Astrocyte of the cerebellum (primary cell): ENCODE results near the gene TMEM184A.

Experiments
- DNase-seq: peaks from one replicate; pipeline ENCODE4 v3.0.0-alpha.2; 2011; ENCODE audit warnings: low read depth
- H3K4me3 ChIP-seq: 2 replicates; pipeline ENCODE4 v1.5.1; 2011; ENCODE audit warnings: mild to moderate bottlenecking, low read depth, low read length, moderate library complexity
- in situ Hi-C: cut with HindIII; loops from 2 replicates; pipeline ENCODE4 v1.10.0; 2017; ENCODE audit warnings: low sequenced_read_pairs
- TF ChIP-seq, protein P1 (sequence below): IDR thresholded peaks from 2 replicates; pipeline ENCODE4 v1.5.1; 2012; ENCODE audit warnings: low read length, low read depth, moderate library complexity, mild to moderate bottlenecking; ENCODE audit errors: missing control alignments

The TMEM184A gene

DNA sequence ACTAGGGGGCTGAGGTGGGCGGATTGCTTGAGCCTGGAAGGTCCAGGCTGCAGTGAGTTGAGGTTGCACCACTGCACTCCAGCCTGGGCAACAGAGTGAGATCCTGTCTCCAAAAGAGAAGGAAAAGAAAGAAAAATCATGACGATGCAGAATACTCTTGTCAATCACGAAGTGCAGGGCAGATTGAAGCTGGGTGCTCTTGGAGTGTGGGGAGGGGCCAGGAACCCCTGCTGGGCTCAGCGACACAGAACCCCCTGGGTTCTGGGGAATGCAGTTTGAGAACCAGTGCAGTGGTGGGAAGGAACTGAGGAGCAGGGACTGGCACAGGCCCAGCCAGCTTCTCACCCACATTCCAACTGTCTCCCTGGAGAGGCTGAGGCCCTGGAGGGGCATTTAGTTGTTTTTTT lies 41.0 kb downstream of the TMEM184A start:
- no peak overlapping the region for H3K4me3 ChIP-seq
- TF ChIP-seq, protein P1, sequence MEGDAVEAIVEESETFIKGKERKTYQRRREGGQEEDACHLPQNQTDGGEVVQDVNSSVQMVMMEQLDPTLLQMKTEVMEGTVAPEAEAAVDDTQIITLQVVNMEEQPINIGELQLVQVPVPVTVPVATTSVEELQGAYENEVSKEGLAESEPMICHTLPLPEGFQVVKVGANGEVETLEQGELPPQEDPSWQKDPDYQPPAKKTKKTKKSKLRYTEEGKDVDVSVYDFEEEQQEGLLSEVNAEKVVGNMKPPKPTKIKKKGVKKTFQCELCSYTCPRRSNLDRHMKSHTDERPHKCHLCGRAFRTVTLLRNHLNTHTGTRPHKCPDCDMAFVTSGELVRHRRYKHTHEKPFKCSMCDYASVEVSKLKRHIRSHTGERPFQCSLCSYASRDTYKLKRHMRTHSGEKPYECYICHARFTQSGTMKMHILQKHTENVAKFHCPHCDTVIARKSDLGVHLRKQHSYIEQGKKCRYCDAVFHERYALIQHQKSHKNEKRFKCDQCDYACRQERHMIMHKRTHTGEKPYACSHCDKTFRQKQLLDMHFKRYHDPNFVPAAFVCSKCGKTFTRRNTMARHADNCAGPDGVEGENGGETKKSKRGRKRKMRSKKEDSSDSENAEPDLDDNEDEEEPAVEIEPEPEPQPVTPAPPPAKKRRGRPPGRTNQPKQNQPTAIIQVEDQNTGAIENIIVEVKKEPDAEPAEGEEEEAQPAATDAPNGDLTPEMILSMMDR: no peak
- no peak for DNase-seq
- in situ Hi-C loops: no loop called here

DNA sequence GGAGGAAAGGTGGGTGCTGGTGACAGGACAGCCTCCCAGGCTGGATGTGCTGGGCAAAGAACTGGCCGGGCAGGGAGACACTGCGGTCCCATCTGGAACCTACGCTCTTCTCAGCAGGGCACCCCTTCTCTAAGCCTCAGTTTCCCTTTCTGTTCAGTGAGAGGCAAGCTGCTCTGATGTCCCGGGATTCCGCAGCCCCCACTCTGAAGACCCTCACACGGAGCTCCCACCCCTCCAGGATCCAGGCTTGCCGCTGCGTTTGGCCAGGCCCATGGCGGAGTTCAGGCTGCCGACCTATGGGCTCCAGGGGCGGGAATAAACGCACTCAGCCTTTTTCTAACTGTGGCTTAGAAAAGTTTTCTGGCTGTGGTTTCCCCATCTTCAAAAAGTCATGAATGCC lies 41.6 kb downstream of the TMEM184A start:
- DNase-seq: no peak
- no peak overlapping the region for H3K4me3 ChIP-seq
- in situ Hi-C loops: no loop called here
- TF ChIP-seq, protein P1: no peak

DNA sequence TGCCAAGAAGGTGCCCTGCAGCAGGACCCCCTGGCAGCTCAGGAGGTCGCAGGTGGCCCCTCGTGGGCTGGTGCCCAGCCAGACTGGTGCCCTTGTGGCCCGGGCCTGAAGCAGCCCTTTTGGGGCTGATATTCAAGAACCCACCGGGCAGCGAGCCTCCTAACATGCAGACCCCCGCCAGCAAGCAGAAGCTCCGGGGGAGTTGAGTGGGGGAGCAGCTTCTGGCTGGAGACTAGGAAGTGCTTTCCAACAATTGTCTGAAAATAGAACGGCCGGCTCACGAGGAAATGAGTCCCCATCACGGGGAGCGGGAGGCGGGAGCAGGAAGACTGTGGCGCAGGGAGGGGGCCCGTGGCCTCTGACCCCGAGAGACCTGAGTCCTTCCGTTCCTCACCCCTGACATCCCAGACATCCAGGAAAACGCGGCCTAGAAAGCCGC lies 42.3 kb downstream of the TMEM184A start:
- no peak for DNase-seq
- in situ Hi-C loops: no loop called here
- TF ChIP-seq, protein P1: no peak
- H3K4me3 ChIP-seq: no peak overlapping the region

DNA sequence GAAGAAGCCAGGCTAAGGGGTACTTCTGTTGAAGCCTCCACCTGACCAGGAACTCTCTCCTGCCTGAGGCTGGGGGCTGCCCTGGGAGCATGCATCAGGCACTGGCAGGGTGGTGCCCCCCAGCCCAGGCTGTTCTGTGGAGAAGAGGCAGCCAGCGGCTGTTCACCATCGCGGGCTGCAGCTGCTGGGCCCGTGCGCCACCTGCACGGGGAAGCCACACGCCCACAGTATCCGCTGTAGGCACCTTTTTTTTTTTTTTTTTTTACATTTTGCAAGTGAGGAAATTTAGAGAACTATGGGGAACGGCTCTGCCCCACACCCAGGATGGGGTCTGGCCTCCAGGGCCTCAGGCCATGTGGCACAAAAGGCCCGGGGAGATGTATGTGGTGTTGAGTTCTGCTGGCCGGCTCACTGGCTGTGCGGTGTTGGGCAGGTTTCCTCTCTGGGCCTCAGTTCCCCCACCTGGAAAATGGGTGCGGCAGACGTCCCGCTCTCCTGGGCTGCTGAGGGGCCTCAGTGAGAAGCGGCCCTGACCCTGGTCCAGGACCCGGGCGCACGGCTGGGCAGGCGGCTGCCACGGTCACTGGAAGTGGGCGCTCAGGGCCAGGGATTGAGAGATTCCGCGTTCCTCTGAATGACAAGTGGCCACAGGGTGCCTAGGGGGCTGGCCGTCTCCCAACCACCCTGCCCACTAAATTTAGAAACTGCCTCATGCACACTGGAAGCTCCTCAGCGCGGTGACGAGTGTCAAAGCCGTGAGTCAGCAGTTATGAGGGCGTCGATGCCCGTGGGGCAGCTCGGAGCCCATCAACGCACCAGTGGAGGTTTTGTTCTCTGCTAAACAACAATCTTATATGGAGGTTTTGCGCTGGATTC lies 43.0 kb downstream of the TMEM184A start:
- no peak overlapping the region for H3K4me3 ChIP-seq
- DNase-seq: no peak
- in situ Hi-C loops: no loop called here
- TF ChIP-seq, protein P1: no peak

DNA sequence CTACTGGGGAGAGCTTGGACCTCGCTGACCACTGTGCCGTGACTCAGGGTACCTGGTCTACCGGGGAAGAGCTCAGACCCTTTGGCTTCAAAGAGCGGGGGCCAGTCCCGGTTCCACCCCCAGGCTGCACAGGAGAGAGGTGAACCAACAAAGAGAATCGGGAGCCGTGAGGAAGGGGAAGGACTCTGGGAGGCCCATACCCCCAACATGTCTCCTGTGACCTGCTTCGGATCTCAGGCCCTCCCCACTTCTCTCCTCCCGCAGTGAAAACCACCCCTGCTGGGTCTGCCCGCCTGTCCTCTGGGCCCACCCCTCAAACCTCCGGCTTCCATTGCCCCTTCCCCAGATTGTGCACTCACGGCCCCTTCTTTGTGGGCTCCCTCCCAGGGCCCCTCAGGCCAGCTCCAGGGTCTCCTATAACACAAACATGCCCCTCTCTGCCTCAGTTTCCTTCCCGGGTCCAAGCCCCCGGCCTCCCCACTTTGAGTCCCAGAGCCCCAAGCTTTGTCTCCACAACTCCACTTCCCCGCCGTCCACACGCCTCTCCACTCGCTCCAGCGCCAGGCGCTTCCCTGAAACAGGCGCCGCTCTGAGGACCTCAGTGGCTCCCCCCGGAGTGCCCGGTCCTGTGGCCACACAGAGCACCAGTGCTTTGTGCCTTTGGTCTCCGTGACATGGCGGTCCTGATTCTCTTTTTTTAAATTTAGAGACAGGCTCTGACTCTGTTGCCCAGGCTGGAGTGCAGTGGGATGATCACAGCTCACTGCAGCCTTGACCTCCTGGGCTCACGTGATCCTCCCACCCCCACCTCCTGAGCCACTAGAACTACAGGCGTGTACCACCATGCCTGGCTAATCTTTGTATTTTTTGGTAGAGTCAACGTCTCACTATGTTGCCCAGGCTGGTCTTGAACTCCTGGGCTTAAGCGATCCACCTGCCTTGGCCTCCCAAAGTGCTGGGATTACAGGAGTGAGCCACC lies 44.3 kb downstream of the TMEM184A start:
- DNase-seq: no peak
- H3K4me3 ChIP-seq: no peak overlapping the region
- TF ChIP-seq, protein P1: no peak
- in situ Hi-C loops: no loop called here

DNA sequence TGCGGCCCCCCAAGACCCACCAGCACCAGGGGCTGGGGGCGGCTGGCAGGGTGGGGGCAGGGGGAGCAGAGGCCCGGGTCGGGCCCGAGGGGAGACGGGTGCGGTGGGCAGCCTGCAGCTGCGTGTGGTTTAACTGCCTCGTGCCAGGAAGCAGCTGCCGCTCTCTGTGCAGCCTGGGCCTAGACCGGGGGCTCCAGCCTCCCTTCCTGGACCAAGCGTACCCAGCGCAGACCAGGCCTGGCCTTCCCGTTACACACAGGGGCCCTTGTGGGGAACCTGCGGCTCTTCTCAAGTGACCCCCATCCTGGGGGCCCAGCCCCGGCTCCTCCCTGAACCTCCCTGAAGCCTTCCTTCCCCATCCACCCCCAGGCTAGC lies 45.2 kb downstream of the TMEM184A start:
- in situ Hi-C loops: no loop called here
- TF ChIP-seq, protein P1: no peak

More for the DNA sequence above, 45.2 kb downstream of the TMEM184A start:
- no peak overlapping the region for H3K4me3 ChIP-seq
- DNase-seq: no peak
